Neuron (in vitro differentiated cells): Measurements from ENCODE around the gene APCDD1L.
"Not testable (repeated sequence)": the region's sequence is repeated elsewhere in the genome, so short reads cannot be mapped to it uniquely, and the experiment has no call there.

ENCODE experiments used
- H2AFZ ChIP-seq: one replicate; pipeline ENCODE4 v1.6.1; 2013; ENCODE audit warnings: low read depth, mild to moderate bottlenecking, inconsistent platforms, low read length, moderate library complexity
- H3K27me3 ChIP-seq: one replicate; pipeline ENCODE4 v1.6.1; 2013; ENCODE audit warnings: low read length; ENCODE audit not compliant: insufficient read depth
- H3K36me3 ChIP-seq: one replicate; pipeline ENCODE4 v1.6.1; 2013; ENCODE audit warnings: low read length; ENCODE audit not compliant: insufficient read depth
- H3K4me1 ChIP-seq: one replicate; pipeline ENCODE4 v1.6.1; 2013; ENCODE audit warnings: low read length; ENCODE audit not compliant: insufficient read depth
- H3K4me3 ChIP-seq: 2 replicates; pipeline ENCODE4 v1.5.1; 2013; ENCODE audit warnings: mild to moderate bottlenecking, low read length, moderate library complexity
- H3K9me3 ChIP-seq: one replicate; pipeline ENCODE4 v1.6.1; 2013; ENCODE audit warnings: low read length

The APCDD1L gene

DNA sequence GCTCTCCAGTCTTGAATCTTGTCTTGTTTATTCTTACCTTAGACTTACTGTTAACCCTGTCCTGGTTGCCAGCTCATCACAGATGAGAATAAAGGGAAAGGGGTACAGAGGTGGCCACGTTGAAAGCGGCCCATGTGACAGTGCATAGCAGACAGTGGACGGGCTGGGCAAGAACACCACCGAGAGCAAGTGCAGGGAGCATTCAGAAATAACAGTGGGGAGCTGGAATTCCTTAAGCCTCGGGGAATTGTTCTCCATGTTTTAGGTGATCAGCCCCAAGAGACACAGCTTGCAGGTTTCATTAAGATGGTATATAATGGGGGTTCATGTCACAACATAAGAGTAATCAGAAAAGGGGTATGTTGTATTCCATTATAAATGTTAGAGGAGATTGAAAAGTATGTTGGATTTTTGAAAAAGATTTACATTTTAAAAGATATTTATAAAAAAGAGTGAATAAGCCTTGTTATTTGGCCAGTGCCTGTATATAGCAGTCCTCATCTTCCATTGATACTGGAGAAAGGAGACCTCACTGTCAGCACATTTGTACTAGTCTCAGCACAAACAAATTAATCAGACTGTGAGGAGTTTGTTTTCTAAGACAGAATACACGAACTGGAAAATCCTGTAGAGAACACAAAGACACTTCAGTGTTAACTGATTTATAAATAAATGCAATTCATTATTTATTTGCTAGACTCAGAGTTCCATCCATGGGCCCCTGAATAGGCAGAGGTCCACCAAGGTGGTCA is 90.8 kb downstream of the APCDD1L start:
- no peak overlapping the region for H3K4me3 ChIP-seq
- peaks cover 27% of the 10 kb centered on the region for H3K36me3 ChIP-seq
- no peaks in the 10 kb centered on the region for H3K27me3 ChIP-seq

DNA sequence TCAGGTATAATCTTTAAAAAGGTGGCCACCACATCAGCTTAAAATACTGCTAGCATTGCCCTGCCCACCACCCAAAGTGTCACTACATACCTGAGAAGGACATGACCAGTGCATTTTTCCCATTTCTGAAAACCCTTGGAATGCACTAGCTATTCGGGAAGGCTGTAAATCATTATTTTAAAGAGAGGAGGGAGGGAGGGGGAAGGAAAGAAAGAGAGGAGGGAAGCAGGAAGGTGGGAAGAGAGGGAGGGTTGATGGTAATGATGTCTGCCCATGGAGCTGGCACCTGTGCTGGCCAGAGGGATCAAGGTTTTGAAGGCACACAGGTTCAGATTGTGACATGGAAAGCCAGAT is 93.7 kb downstream of the APCDD1L start:
- no peaks in the 10 kb centered on the region for H3K4me1 ChIP-seq
- H3K27me3 ChIP-seq, result no peaks in the 10 kb centered on the region
- H2AFZ ChIP-seq, result no peak overlapping the region
- H3K4me3 ChIP-seq, result no peak overlapping the region
- peaks cover 3% of the 10 kb centered on the region for H3K9me3 ChIP-seq
- peaks cover 36% of the 10 kb centered on the region for H3K36me3 ChIP-seq

More for the DNA sequence above, 90.8 kb downstream of the APCDD1L start:
- no peak overlapping the region for H2AFZ ChIP-seq
- H3K4me1 ChIP-seq, result no peaks in the 10 kb centered on the region
- H3K9me3 ChIP-seq, result peaks cover 9% of the 10 kb centered on the region

DNA sequence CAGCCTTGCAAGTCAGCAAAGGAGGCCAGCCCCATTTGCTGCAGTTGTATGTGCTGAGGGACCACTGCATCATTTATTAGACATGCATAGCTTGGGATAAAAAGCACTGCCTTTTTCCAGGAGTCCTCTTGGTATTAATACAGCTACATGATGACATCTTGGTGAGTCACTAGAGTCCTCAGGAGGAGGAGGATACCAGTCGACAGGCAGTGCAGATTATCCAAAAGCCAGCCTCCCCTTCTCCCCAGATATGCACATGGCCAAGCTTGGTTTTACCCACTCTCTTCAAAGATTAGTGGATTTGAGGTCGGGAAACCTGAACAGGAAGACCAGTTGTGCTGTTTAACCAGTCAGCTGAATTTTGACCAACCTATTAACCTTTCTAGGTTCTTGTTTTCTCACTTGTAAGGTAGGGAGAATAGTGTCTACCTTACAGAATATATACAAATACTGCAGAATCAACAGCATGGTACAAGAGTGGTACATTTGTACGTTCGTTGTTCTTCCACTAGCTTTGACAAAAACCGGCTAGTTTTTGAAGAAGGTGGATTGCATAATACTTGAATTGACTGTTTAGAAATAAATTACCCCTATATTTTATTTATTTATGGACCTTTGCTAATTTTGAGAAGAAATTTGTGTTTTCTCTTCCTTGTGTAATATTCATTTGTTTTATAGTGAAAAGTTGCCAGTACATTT is 94.3 kb downstream of the APCDD1L start:
- Histone ChIP-seq H3K27me3 (no peaks in the 10 kb centered on the region), H3K36me3 (peaks cover 40% of the 10 kb centered on the region), H2AFZ (no peak overlapping the region), H3K4me3 (no peak overlapping the region), H3K9me3 (no peaks in the 10 kb centered on the region), H3K4me1 (no peaks in the 10 kb centered on the region)

DNA sequence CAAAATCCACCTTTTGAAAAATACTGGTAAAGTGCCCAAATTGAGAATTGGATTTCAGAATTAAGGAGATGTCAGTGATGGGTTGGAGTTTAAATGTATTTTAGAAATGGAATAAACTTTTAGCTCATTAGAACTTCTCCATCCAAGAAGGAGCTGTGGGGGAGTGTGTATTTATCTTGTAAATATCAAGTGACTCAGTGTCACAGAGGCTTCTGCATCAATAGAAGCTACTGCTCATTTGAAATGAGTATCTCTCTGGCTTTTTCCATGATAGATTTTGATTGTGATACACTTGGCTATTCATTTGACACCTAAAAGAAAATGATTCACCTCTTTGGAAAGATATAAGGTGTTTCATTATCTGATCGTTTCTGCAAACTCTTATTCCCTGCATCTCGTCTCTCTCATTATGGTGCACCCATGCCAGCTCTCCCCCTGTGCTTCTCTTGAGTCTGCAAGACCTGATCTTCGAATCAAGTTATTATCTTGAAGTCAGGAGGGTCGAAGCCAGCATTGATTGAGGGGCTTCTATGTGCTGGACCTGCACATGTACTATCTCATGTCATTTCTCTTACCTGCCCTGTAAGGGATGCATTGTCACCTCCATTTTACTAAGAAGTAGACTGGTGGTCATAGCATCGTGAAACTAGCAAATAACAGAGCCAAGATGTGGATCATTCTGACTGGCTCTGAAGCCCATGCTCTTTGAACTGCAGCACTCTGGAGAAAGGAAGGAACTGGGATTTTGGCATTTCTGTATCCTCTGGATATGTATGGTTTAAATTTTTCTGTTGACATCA is 96.0 kb downstream of the APCDD1L start:
- Histone ChIP-seq H3K27me3 (no peaks in the 10 kb centered on the region), H3K4me3 (no peak overlapping the region), H2AFZ (no peak overlapping the region), H3K9me3 (peaks cover 4% of the 10 kb centered on the region), H3K36me3 (peaks cover 43% of the 10 kb centered on the region), H3K4me1 (no peaks in the 10 kb centered on the region)

DNA sequence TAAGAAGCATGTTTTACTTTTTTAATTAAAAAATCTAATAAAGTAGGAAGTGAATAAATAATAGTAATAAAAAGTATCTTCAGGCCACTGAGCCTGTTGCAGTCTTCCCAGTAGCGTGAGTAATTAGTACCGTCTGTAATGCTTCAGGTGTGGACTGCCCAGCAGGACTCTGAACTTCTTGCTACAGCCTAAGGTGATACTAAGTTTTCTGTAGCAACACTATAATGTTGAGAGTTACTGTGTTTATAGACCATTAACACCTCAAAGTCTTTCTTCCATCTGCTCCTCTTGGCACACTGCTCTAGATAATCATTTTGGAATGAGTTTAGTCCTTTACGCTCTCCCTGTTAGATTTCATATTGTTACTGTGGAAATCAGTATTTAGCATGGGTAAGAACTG is 97.8 kb downstream of the APCDD1L start:
- H3K27me3 ChIP-seq, result no peaks in the 10 kb centered on the region
- H3K9me3 ChIP-seq, result peaks cover 4% of the 10 kb centered on the region
- no peaks in the 10 kb centered on the region for H3K4me1 ChIP-seq
- H2AFZ ChIP-seq, result no peak overlapping the region
- peaks cover 37% of the 10 kb centered on the region for H3K36me3 ChIP-seq
- no peak overlapping the region for H3K4me3 ChIP-seq

DNA sequence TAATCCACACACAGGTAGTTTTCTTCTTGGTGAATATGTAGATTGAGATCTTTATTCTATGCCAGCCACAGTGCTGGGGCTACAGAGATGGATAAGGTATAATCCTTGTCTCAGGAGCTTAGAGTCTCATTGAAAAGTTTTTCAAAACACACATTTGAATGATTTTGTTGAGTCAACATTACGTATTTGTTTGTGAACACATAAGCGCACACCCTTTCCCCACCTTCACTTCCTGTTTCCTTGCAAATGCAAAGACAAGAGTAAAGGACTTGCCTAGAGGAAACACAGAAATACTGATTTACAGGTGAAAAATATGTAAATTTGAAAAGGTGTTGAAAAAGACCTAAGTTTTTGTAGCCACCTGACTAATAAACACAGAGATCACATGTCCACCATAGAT is 98.4 kb downstream of the APCDD1L start:
- H2AFZ ChIP-seq, result no peak overlapping the region
- peaks cover 35% of the 10 kb centered on the region for H3K36me3 ChIP-seq
- H3K4me1 ChIP-seq, result no peaks in the 10 kb centered on the region
- no peaks in the 10 kb centered on the region for H3K27me3 ChIP-seq
- H3K4me3 ChIP-seq, result no peak overlapping the region
- H3K9me3 ChIP-seq, result peaks cover 4% of the 10 kb centered on the region

DNA sequence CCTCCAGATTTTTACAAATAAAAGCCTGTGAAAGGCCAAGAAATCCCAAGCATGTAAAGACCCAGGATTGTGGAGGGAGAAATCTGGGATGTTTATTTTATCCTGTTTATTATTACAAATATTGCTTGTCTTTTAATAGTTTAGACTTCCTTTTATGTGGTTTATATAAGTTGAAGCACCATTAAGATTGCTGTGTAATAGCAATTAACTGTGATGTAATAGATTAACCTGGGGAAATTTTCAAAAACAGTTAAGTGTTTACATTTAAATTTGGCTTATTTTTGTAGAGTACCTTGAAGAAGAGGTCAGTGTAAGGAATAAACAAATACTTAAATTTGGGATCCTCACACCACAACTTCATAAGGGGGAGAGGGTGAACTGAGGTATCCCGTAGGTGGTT is 99.1 kb downstream of the APCDD1L start:
- Histone ChIP-seq H3K4me1 (no peaks in the 10 kb centered on the region), H3K27me3 (no peaks in the 10 kb centered on the region)

DNA sequence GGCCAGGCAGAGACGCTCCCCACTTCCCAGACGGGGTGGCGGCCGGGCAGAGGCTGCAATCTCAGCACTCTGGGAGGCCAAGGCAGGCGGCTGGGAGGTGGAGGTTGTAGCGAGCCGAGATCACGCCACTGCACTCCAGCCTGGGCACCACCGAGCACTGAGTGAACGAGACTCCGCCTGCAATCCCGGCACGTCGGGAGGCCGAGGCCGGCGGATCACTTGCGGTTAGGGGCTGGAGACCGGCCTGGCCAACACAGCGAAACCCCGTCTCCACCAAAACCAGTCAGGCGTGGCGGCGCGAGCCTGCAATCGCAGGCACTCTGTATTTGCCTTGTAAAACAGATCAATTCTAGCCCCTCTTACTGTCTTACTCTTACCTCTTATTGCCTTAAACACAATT is 100.4 kb downstream of the APCDD1L start:
- H3K36me3 ChIP-seq, result peaks cover 19% of the 10 kb centered on the region
- not testable (repeated sequence) for H3K9me3 ChIP-seq, H2AFZ ChIP-seq, H3K4me1 ChIP-seq, H3K27me3 ChIP-seq, H3K4me3 ChIP-seq

More for the DNA sequence above, 99.1 kb downstream of the APCDD1L start:
- Histone ChIP-seq H3K36me3 (peaks cover 29% of the 10 kb centered on the region), H2AFZ (no peak overlapping the region), H3K9me3 (peaks cover 4% of the 10 kb centered on the region), H3K4me3 (no peak overlapping the region)

DNA sequence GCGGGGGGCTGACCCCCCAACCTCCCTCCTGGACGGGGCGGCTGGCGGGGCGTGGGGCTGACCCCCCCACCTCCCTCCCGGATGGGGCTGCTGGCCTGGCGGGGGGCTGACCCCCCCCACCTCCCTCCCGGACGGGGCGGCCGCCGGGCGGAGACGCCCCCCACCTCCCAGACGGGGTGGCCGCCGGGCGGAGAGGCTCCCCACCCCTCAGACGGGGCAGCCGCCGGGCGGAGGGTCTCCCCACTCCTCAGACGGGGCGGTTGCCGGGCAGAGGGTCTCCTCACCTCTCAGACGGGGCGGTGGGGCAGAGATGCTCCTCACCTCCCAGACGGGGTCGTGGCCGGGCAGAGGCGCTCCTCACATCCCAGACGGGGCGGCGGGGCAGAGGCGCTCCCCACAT is 101.0 kb downstream of the APCDD1L start:
- not testable (repeated sequence) for H3K4me1 ChIP-seq, H3K9me3 ChIP-seq, H3K4me3 ChIP-seq, H3K27me3 ChIP-seq, H2AFZ ChIP-seq
- peaks cover 14% of the 10 kb centered on the region for H3K36me3 ChIP-seq
